HT-29 (cell line): ENCODE data around the gene TRIO. TPM values are rescaled to one million over a fixed set of nuclear protein-coding genes. Genes with fewer than 3 reads are reported as not detected.
"Not testable (repeated sequence)": the region's sequence is repeated elsewhere in the genome, so short reads cannot be mapped to it uniquely, and the experiment has no call there.

Experiments used
- DNase-seq: peaks from one replicate; pipeline ENCODE4 v3.0.0-alpha.2; 2015; ENCODE audit warnings: low spot score
- total RNA-seq: library from RNA; depleted of rRNA; stranded (reverse); fragments of >200 nt; shearing (Covaris generic); gene quantifications from 2 replicates; pipeline ENCODE4 v1.2.3, GENCODE V29; 2014; rRNA removed

The TRIO gene
- total RNA-seq, result 96.9 and 104 TPM in 2 replicates

DNA sequence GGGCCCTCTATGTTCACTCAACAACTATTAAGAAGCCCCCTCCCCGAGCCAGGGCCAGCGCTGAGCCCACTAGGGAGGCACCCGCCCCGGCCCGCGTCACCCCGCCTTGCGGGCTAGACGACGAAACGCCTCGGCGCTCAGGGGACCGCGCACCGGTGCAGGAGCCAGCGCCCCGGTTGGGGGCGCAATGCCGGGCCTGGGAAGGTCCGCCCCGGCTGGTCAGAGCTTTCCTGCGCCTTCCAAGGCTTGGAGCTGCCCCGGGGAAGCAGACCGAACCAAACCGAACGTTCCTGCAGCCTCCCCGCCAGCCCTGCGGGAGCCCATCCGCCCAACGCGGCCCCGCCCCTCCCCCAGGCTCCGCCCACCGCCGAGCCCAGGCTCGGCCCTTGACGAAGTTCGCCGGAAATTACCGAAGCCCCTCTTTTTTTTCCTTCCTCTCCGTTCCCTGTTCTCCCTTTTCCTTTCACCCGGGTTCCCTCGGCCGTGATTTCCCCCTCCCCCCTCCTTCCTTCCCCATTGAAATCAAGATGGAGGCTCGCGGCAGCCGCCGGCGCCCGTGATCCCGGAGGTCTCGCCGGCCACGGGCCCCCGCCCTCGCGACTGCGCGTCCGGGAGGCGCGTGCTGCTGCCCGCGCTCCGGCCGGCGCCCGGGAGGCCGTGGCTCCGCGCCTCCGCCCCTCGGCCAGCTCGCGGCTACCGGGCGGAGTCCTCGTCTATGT is at the start of gene TRIO:
Gene TRIO, plus strand, starts transcription at position 516 of the 719 bp plus-strand sequence. CDS start 384 bp downstream, outside the sequence.
- peak; percentile 95 for DNase-seq

DNA sequence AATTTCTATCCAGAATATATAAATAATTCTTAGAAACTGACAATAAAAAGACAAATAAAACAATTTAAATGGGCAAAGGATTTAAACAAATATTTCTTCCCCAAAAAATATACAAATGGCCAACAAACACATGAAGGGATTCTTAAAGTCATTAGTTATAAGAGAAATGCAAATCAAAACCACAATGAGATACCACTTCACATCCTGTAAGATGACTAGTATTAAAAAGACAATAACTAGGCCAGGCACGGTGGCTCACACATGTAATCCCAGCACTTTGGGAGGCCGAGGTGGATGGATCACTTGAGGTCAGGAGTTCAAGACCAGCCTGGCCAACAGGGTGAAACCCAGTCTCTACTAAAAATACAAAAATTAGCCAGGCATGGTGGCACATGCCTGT is 45.8 kb upstream of the TRIO start:
- not testable (repeated sequence) for DNase-seq

DNA sequence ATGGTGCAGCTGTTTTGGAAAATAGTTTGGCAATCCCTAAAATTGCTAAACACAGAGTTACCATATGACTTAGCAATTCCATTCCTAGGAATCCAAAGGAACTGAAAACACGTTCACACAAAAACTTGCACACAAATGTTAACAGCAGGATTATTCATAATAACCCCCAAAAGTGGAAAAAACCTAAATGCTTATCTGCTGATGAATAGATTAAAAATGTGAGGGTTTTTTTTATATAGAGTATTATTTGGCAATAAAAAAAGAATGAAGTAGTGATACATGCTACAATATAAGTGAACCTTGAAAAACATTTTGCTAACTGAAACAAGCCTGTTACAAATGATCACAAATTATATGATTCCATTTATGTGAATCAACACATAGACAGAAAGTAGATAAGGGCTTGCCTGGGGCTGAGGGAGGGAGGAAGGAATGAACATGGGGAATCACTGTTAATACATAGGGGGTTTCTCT is 45.1 kb upstream of the TRIO start:
- DNase-seq, result no peak

DNA sequence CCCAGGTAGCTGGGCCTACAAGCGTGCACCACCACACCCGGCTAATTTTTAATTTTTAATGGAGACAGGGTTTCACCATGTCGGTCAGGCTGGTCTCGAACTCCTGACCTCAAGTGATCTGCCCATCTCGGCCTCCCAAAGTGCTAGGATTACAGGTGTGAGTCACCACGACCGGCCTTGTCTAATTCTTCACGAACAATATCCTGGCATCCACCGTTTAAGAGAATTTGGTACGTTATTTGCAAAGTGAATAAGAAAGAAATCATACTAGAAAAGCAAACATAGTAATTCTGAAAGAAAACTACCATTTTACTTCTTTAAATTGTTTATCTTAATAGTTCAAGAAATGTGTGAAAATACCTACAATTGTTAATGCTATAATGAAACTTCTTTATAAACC is 42.9 kb upstream of the TRIO start:
- no peak for DNase-seq

DNA sequence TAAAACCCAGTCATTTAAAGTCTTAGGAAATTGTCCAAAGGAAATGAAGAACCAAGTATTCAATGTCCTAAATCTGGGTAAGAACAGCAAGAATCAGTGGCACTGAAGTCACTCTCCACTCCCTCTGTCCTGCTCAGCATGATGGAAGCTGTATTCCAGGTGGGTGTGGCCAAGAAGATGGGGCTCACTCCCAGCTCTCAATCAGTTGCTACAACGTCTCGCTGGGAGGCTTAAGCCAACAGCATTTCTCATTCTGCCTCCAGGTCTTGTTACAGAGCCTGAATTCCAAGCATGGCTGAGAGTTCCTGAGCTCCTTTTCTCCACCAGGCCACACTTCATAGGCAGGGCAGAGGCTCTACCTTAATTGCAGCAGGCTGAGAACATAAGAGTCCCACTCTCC is 41.2 kb upstream of the TRIO start:
- no peak for DNase-seq

DNA sequence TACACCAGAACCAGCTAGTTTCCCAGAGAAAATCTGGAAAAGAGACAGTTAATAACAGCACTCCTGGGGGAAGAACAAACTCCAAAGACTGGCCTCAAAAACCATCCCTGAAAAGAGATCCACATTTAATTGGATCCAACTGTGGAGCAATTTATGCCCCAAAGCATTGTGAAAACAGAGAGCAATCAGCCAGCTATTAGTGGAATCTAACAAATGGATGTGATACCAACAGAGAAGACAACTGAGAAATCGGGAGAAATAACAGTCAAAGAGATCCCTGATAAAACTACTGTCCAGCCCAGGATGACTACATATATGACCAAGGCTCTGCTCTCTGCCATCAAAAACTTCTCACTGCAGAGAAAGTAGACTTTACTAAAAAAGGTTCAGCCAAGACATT is 40.5 kb upstream of the TRIO start:
- no peak for DNase-seq

DNA sequence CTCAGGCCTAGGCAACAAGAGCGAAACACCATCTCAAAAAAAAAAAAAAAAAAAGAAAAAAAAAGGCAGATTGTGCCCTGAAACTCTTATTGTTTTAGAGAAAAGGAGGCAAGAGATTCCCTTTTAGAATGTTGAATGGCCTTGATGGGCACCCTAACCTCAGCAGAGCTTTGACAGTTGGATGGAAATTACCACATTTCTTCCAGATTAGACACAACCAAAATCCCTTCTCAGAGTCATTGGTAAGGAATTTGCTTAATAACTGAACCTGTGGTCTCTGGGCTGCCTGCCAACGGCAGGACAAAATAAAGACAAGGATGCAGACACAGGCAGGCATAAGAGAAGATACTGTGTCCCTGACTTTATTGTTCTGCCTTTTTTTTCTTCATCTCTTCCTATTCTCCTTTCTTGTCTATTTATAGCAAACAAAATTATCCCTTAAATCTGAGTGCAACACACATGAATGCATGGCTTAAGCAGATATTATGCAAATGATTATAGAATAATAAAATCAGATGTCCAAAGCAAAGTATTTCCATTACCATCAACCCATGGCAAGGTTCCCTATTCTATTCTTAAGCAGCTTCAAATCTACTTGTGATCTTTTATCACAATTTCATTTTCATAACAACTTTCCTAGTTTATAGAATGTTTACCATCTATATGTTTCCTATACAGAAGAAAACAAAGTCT is 37.3 kb upstream of the TRIO start:
- DNase-seq, result peak; percentile 26

DNA sequence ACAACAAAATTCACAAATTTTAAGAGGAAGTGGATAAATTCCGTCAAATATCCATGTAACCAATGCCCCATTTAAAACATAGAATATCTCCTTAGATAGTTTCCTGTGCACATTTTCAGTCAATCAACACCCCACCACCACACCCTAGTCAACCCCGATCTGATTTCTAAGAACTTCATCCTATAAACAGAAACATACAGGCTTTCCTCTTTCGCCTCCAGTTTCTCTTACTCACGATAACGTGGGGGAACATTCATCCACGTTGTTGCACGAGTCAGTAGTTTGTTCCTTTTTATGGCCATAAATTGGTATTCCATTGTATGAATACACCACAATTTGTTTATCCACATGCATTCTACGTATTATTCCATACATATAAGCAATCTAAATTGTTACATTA is 35.6 kb upstream of the TRIO start:
- no peak for DNase-seq

DNA sequence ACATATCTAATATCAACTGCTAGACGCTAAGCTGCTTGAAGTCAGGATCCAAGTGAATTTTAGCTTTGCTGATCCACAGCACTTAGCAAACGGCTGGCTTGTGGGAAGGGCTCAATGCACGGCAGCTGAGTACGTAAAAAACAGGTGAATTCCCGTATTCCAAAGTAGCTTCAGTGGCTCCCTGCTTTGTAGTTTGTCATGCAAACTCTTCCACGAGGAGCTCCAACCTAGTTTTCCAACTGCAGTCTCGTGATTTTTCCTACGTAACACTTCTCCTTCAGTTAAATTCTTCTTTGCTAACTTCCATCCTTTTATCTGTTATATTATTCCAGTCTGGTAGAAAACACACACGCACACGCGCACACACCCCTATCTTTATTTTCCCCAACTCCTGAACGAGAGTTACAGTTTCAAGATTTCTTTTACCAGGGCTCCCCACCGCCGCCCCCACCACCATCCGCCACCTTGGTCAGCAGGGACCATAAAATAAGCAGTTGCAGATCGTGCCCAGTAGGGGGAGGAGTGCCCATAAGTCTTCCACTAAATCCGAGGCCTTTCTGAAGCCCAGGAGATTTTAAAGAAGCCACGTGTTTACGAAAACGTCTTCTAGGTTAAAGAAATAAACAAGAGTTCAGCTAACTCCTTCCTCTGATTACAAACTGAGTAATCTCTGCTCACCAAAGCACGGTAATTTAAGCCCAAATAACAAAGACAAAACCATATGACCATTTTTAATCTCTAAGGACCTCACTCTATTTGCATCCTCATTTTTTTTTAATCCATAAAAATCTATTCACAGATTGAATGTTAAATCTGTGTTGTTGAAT is 34.8 kb upstream of the TRIO start:
- DNase-seq, result peak; percentile 84

DNA sequence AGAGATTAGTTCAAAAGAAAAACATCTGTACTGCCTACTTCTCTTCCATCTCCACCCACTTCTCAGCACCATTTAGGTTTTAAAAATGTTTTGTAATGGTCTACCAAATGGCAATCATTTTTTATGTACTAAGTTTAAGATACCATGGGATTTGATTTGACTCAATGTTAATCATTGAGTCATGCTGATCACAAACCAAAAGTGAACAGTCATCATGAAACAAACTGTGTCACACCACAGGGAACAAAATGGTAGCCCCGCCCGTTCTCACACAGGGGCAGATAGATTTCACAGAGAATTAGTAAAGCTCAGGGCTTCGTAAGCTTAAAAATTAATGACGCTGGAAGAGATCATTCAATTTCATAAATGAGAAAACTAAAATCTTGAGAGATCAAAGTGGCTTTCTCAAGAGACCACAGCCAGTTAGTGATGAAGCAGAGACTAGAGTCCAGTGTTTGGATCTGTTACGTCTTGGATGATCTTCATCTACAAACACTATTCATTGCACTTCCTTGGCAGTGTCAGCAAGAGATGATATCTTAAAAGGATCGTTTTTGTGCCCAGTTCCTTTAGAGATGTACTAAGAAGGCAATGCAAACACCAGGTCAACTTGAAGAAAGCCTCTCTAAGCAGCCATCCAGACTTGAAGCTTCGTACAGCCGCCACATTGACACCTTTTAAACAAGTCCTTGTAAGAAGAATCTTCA is 33.9 kb upstream of the TRIO start:
- DNase-seq, result no peak

DNA sequence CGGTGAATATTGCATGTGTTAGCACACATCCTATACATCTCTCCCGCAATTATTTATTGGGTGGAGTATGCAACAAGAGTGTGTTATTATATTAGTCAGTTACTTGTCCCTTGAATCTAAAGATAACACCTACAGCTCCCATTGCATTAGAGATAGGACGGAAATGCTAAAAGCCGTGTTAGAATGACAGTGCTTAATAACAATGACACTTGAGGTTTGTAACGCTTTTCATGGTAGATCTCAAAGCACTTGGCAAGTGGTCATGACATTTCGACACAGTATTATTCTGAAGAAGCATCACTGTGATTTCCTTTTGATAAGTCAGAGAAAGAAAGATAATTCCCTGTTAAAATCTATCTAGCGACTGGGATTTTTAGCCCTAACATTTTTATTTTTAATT is 33.4 kb upstream of the TRIO start:
- DNase-seq, result no peak

DNA sequence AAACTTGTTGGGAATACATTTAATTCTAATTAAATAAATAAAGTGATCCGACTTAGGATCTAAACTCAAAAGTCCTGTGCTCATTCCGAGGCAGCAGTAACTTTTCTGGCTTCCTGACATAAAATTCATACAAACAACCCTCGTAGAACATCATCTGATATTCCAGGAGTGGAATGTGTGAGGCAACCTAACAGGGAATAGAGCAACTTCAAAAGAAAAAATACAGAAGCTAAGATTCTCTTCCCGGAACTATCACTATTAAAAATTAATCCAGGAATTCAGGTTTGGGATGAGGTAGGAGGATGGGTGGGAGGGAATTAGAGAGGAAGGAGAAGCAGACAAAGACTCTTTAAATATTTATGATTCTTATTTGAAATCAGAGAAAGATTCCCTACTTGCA is 32.9 kb upstream of the TRIO start:
- DNase-seq, result no peak

DNA sequence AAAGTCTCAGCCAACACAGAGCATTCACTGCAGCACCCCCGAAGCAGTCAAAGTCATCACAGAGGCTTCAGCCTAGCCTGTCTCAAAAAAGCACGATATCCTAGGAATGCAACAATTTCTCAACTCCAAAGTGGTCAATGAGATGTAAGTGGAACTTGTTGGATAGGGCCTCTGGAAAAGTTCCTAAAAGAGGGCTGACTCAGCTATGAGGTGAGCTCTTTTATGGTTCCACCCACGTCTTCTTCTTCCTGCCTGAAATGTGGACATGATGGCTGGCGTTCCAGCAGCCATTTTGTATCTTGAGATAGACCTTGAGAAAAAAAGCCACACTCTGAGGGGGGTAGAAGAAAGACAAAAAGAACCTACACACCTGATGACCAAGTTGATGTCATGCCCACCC is 32.5 kb upstream of the TRIO start:
- DNase-seq, result no peak

DNA sequence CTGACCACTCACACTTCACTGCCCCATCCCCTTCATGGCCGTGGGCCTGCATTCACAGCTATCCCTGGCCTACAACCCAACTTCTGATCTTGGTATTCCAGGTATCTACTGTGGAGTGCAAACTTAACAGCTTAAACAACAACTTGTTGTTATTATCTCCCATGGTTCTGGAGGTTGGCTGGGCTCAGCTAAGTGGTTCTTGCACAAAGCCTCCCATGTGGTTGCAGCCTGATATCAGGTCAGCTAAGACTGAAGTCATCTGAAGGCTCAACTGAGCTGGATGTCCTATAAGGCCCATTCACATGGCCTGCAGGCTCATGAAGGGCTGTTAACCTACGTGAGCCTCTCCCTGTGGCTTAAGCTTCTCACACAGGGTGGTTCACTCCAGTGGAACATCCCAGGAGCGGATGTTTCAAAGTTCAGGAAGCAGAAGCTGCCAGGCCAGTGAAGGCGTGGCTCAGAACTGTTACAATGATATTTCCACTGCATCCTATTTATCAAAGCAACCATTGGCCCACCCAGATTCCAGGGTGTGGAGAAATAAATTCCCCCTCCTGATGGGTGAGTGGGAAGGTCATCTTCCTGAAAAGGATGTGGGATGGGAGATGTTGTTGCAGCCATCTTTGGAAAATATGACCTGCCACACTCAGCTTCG is 30.0 kb upstream of the TRIO start:
- DNase-seq, result peak; percentile 83

DNA sequence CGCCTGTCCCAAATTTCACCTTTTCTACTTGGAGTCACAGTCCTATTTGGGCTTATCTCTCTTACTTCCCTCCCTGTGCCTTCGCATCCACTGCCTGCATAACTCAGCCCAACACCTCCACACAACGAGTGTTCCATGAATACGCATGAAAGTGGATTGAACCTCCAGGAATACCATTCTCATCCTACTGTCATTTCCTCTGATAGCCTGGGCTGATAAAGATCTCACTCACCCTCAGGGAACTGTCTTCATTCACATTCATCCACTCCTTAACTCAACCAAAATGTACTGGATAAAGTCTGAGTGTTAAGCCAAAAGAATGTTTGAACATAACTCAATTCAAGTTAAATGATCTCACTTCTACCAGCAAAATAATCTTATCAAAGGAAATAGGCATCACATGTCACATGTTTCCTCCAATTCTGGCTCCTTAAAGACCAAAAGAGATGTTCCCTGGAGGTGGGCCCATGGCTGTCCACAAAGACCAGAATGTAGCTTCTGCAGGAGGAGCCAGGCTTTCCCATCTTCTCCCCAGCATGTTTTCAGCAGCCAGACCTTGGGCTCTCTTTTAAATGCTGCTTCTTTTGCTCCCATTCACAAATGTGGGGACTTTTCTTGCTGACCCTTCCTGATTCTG is 28.4 kb upstream of the TRIO start:
- no peak for DNase-seq

DNA sequence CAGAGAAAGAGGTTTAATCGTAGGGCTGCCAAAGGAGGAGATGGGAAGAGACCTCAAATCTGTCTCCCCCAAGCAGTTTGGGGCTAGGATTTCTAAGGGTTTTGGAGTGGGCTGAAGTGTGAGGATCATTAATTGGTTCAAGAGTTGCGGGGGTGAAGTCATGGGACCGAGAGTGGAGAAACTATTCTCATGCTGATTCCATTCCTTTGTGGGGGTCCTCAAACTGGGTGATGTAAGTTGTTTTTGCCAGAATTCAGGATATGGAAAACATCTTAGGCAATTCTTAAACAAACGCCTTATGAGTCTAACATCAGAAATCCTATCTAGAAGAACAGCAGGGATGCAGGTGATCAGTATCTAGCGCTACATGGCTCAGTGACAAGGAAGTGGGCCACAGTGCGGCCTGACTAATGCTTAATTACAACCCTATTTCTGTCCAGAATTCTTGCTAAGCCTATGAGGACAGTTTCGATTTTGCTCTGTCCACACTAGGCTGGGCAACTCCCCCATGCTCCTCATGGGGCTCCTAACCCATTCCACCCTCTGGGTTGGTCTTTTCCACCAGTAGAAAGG is 27.7 kb upstream of the TRIO start:
- no peak for DNase-seq

DNA sequence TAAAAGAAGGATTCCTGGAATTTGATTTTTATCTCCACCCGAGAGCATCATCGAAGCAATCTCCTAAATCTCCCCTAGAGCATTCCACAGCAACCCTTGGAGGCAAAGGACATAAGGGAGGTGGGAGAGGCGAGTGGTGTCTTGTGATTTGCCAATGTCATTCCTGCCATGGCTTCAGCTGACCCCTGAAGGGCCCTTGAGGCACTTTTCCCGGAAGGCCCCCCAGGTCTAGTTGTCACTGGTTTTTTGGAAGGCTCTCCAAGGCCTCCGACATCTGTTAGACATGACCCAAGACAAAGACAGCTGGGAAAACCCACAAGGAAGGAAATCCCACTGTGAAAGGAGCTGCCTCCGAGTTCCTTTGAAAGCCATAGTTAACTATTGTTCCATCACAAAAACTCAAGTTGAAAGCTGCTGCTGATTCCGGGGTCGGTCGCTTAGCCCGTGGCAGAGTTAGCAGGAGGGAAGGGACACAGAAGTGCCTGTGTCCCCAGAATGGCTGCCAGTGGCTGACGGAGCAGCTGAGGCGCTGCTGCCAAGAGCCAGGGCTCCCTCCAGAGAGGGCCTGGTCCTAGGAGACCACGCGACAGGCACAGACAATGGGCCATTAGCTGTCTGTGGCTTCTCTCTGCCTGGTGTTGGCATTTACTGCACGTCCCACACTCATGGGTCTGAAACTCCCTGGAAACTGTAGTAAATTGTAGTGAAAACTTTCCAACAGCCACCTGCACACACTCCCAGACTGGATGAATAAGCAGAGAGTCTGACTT is 24.4 kb upstream of the TRIO start:
- DNase-seq, result no peak

DNA sequence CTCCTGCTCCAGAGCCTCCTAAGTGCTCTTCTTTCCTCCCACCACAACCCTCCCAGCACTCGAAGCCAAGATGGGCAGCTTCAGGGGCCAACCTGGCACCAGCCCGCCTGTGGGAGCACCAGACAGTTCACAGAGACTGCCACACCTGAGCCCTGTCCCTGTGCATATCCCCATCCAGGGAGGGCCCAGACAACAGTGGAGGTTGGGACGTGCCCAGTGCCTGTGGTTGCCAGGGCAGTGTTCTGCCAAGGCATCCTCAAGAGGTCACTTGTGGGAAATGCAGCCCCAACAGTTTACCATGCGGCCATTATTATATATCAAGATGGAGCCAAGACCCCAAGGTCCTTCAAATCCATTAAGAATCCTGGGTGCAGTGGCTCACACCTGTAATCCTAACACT is 23.0 kb upstream of the TRIO start:
- no peak for DNase-seq

DNA sequence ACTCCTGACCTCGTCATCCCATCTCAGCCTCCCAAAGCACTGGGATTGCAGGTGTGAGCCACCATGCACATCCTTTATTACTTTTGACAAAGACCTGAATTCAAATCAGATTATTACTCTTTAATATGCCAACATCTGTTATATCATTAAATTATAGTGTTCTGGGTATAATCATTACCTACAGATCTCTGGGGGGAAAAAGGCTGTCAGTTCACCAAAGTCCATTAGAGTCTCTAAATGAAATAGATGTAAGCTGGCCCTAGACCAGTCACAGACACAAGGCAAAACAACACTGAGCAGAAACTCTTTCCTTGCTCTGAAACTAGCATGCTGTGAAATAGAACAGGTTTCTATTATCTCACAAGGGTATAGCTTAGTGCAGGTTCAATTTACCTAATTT is 21.6 kb upstream of the TRIO start:
- no peak for DNase-seq

DNA sequence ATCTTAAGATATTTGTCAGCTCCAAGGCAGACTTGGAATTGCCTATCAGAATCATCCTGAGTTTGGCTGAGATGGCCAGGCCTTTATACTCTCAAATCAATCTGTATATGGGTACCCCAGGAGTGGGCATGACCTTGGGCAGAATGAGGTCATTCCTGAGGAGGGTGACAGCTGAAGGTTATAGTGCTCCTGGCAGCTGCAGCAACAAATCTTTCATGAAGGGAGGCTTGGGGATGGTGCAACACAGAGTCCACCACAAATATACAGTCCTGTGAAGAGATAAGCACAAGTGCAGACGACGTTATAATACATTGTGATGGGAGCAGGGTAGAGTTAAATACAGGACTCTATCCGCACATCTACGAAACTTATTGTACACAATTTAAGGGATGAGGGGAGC is 21.1 kb upstream of the TRIO start:
- DNase-seq, result no peak
